ENCODE data around the gene RAB11A.
A peak's percentile ranks its signal among the peaks of the same experiment; 100 is the strongest.

Gene RAB11A

GRCh38 chr15:65912235-65912634 is 42.9 kb downstream of the RAB11A start:
- TF ChIP-seq CTCF (IDR thresholded peaks at IDR 0.05; ENCODE audit: low read depth, low read length), result no peak
- no peak overlapping the region for H3K4me3 ChIP-seq (ENCODE audit: low read depth, low read length)

GRCh38 chr15:65913631-65914199 is 44.4 kb downstream of the RAB11A start:
- H3K4me3 ChIP-seq (ENCODE audit: low read depth, low read length), result no peak overlapping the region
- no peak for TF ChIP-seq CTCF (IDR thresholded peaks at IDR 0.05; ENCODE audit: low read depth, low read length)

GRCh38 chr15:65914386-65914785 is 45.1 kb downstream of the RAB11A start:
- H3K4me3 ChIP-seq (ENCODE audit: low read depth, low read length), result no peak overlapping the region
- no peak for TF ChIP-seq CTCF (IDR thresholded peaks at IDR 0.05; ENCODE audit: low read depth, low read length)

- TF ChIP-seq CTCF (IDR thresholded peaks at IDR 0.05; ENCODE audit: low read depth, low read length), result no peak
- no peak overlapping the region for H3K4me3 ChIP-seq (ENCODE audit: low read depth, low read length)
These were observed 46.0 kb downstream of the RAB11A start for GRCh38 chr15:65914981-65915925.

- H3K4me3 ChIP-seq (ENCODE audit: low read depth, low read length), result no peak overlapping the region
- no peak for TF ChIP-seq CTCF (IDR thresholded peaks at IDR 0.05; ENCODE audit: low read depth, low read length)
These were observed 46.9 kb downstream of the RAB11A start for GRCh38 chr15:65916041-65916663.

GRCh38 chr15:65916664-65917406 is 47.5 kb downstream of the RAB11A start:
- H3K4me3 ChIP-seq (ENCODE audit: low read depth, low read length), result no peak overlapping the region
- peak; percentile 52 for TF ChIP-seq CTCF (IDR thresholded peaks at IDR 0.05; ENCODE audit: low read depth, low read length)
